Measurements from ENCODE around the gene RAB7A. TPM values are rescaled to one million over a fixed set of nuclear protein-coding genes. Genes with fewer than 3 reads are reported as not detected.

The RAB7A gene
- total RNA-seq, 4 donors from 2014 or later: 98.9 to 114 (median 110) TPM

- no peaks in the 10 kb centered on the region for H3K9me3 ChIP-seq
- no peak overlapping the region for H3K4me3 ChIP-seq (replicated peaks in 1 of 3)
- peaks cover 0 to 13% of the 10 kb centered on the region in 2 donors for H3K4me1 ChIP-seq
- H3K27me3 ChIP-seq: no peaks in the 10 kb centered on the region
- TF ChIP-seq POLR2A (IDR thresholded peaks at IDR 0.05) (no peak), CTCF (IDR thresholded peaks at IDR 0.05) (no peak)
- peaks cover 15 to 24% of the 10 kb centered on the region in 2 donors for H3K36me3 ChIP-seq
- WGBS, 2 donors: 57 to 72% methylated on average over 3 of the region's 3 CpGs
- no peak for DNase-seq
- H3K27ac ChIP-seq: no peak overlapping the region
- intact Hi-C loops (cut with DNase I): no loop called here
Measured at GRCh38 chr3:128815318-128816064, 89.5 kb downstream of the RAB7A start.

DNA sequence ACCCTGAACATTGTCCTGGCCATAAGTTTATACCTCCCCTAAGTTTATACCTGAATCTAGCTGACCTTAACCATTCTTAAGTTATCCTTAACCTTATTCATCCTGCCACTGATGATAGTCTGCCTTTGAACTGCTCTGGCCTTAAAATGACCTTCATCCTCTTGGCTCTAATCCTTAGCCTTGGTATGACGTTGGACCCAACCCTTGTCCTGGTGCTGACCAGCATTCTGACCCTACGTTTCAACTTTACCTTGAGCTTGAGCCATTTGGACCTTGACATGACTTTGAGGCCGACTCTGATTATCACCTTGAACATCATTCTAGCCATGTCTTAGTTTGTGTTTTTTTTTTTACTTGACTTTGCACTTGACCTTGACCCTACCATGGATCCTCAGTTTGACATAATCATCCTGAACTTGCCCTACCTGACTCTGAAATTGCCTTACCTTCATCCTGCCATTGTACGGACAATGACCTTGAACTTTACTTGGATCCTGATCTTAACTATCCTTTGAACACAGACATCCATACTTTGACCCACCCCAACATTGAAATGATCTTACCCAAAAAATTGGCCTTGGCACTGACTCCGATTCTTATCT, 92.3 kb downstream of the RAB7A start:
- 97 to 98% methylated on average over 5 of the region's 5 CpGs for WGBS, 2 donors
- Histone ChIP-seq H3K4me1 (peaks cover 0 to 13% of the 10 kb centered on the region in 2 donors), H3K36me3 (peaks cover 8 to 16% of the 10 kb centered on the region in 2 donors), H3K4me3 (replicated peaks in 1 of 3) (no peak overlapping the region), H3K9me3 (no peaks in the 10 kb centered on the region), H3K27me3 (no peaks in the 10 kb centered on the region), H3K27ac (no peak overlapping the region)
- TF ChIP-seq POLR2A (IDR thresholded peaks at IDR 0.05): no peak
- TF ChIP-seq CTCF (IDR thresholded peaks at IDR 0.05): no peak
- intact Hi-C loops (cut with DNase I): no loop called here
- no peak for DNase-seq

GRCh38 chr3:128820252-128820839, 94.4 kb downstream of the RAB7A start:
- TF ChIP-seq POLR2A (IDR thresholded peaks at IDR 0.05): no peak
- H3K27me3 ChIP-seq: no peaks in the 10 kb centered on the region
- peaks cover 0 to 3% of the 10 kb centered on the region in 2 donors for H3K4me1 ChIP-seq
- intact Hi-C loops (cut with DNase I): no loop called here
- DNase-seq: no peak
- no peak overlapping the region for H3K27ac ChIP-seq
- no peak overlapping the region for H3K4me3 ChIP-seq (replicated peaks in 1 of 3)
- H3K9me3 ChIP-seq: no peaks in the 10 kb centered on the region
- 86 to 92% methylated on average over 5 to 7 of the region's 7 CpGs for WGBS, 2 donors
- peaks cover 0 to 6% of the 10 kb centered on the region in 2 donors for H3K36me3 ChIP-seq

GRCh38 chr3:128823008-128823407, 97.0 kb downstream of the RAB7A start:
- Histone ChIP-seq H3K27ac (no peak overlapping the region), H3K9me3 (no peaks in the 10 kb centered on the region)

DNA sequence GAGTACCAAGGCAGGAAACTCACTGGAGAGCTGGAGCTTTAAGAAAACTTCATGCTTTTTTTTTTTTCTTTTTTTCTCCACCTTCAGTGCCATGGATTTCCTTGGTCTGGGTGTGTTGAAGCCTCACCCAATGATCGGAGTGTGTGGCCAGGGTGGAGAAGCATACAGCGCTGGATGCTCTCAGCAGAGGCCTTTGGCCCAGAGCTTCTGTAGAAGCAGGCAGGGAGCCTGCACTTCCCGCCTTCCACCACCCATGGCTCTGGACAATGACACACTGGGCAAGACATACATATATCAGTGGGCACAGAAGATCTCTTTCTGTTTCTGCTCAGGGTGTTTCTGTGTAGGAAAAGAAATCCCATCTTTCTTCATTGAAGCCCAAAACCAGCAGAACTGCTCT, 97.6 kb downstream of the RAB7A start:
- TF ChIP-seq POLR2A (IDR thresholded peaks at IDR 0.05) (no peak), CTCF (IDR thresholded peaks at IDR 0.05) (no peak)
- H3K27me3 ChIP-seq: no peaks in the 10 kb centered on the region
- H3K27ac ChIP-seq: no peak overlapping the region
- no peak overlapping the region for H3K4me3 ChIP-seq (replicated peaks in 1 of 3)
- no peak for DNase-seq
- no peaks in the 10 kb centered on the region for H3K36me3 ChIP-seq
- intact Hi-C loops (cut with DNase I): no loop called here
- no peaks in the 10 kb centered on the region for H3K9me3 ChIP-seq
- 55 to 81% methylated on average over 3 of the region's 3 CpGs for WGBS, 2 donors
- no peaks in the 10 kb centered on the region for H3K4me1 ChIP-seq

More at GRCh38 chr3:128823008-128823407, 97.0 kb downstream of the RAB7A start:
- H3K36me3 ChIP-seq: peaks cover 0 to under 1% of the 10 kb centered on the region in 2 donors
- DNase-seq: no peak
- no peaks in the 10 kb centered on the region for H3K4me1 ChIP-seq
- no peak overlapping the region for H3K4me3 ChIP-seq (replicated peaks in 1 of 3)
- WGBS, 2 donors: 85 to 91% methylated on average over 5 to 6 of the region's 6 CpGs
- H3K27me3 ChIP-seq: no peaks in the 10 kb centered on the region
- no peak for TF ChIP-seq POLR2A (IDR thresholded peaks at IDR 0.05)
- TF ChIP-seq CTCF (IDR thresholded peaks at IDR 0.05): no peak
- intact Hi-C loops (cut with DNase I): no loop called here

Data from thyroid gland (tissue), 4 donors.